ENCODE measurements around the gene GJD4.

GJD4 gene

DNA sequence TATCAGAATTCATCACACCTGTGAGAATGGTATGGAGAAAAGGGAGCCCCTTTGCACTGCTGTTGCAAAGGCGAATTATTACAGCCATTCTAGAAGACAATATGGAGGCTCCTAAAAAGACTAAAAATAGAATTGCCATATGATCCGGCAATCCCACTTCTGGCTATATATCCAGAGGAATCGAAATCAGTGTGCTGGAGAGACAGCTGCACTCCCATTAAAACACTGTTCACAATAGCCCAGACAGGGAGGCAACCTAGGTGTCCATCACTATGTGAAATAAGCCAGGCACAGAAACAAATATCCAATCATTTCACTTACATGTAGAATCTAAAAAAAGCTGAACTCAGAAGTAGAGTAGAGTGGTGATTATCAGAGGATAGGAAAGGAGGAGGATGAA, 26.0 kb upstream of the GJD4 start:
- no peak for DNase-seq (ENCODE audit: low read depth)

DNA sequence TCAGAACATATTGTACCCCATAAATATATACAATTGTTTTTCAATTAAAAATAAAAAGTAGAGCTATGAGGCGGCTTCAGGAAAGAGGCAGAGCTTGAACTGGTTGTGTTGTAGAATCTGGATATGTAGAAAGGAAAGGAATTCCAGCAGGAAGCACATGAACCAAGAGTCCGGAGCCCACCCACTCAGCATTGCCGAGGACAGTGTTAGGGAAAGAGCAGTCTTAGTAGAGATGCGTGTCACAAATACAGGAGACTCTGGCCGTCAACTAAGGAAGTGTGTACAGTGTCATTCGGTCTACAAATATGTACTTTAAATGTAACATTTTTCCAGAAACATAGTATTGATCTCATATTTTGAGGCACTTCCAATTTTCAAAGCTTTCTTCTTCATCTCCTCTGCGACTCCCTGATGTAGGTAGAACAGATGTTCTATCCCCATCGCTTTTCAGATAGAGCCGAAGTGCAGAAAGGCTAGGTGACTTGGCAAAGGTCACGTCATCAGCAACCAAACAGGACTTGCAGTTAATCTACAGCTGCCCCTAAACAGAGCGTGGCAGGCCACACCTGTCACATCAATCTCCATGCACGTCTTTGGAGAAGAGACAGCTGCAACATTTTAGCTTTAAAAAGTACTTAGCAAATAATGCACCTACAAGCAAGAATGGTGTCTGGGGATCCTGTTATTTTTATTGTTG, 25.3 kb upstream of the GJD4 start:
- no peak for DNase-seq (ENCODE audit: low read depth)

DNA sequence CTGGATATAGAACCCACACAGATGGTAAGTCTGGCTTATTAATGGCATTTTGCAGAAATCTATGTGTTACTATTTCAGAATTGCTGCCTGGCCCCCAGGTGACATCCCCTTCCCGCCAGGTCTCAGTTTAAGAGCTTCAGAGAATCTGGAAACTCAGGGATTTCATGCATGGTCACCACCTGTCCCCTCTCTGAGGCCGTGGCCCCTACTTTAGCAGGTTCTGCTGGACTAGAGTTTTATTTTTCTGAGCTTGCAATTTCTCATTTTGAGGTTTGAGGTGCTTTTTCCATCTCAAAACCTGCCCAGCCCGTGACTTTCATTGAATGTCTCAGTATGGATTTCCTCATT, 24.7 kb upstream of the GJD4 start:
- DNase-seq (ENCODE audit: low read depth), result no peak

DNA sequence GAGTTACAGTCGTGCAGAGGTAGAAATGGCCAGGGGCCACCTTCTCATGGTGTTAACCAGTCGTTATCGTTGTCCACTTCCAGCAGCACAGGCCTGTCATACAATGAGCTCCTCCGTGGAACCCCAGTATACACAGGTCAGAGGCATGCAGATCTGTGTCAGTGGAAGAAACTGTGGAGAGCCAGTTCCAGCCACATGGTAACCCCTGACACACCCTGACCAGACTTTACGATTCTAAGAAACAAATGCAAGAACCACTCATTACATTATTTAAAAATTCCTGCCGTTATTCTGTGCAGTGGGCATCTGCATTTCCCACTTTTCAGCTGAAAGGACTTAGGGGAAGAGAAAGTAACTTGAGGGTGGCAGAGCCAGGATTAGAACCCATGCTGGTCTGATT, 23.5 kb upstream of the GJD4 start:
- DNase-seq (ENCODE audit: low read depth), result no peak

DNA sequence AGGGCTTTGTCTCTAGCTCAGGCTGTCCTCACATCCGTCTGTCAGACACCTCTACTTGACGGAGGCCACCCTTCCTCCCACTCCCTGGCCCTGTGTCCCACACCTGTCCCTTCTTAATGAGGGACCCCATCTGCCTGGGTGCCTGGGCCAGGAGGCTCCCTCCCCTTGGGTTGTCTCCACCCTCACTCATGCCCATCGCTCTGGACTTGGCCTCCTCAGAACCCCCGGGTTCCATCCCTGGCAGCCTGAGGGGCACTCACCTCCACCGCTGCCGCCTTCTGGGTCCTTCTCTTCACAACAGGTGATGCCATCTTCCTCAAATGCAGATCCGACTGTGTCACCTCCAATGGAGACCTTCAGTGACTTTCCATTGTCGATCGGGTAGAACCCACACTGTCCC, 20.2 kb upstream of the GJD4 start:
- no peak for DNase-seq (ENCODE audit: low read depth)

DNA sequence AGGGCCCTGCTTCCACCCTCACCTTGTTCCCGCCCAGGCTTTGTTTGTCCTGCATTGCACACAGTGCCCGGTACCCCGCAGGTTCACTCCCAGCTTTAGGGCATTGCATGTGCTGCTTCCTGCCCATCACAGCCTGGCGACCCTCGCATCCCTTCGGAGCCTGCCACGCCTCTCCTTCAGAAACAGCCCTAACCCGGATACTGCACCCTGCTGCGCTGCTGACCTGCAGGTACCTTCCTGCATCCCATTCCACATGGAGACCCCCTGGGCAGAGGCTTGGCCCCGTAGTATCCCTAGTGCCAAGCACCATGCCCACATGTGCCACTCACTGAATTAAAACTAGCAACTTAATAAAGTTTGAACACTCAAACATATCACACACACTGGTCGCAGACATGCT, 19.8 kb upstream of the GJD4 start:
- no peak for DNase-seq (ENCODE audit: low read depth)

DNA sequence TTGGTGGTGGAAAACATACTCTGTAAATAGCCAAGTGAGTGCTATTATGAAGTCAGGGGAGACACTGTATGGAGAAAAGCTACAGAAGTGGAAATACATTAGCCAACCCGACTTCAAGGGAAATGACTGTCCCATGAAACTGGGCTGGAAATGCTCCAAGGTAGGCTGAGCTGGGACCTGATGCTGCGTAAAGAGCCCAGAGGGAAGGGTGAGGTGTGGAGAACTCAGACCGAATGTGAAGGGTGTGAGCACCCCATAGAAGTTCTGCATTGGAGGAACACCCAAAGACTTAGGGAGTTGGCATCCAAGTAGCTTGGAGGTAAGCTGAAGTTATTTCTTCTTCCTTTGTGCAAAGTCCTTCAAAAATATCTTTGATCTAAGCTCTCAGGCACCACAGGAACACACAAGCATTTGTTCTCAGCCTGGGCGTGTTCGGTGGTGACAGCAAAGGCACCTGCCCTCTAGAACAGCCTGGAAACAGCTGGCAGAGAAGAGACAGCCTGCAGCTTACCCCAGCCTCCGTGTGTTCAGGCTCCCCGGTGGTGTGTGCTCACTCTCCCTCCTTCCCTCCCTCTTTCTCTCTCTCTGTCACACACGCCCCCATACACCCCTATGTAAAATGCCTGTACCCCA, 19.1 kb upstream of the GJD4 start:
- no peak for DNase-seq (ENCODE audit: low read depth)

DNA sequence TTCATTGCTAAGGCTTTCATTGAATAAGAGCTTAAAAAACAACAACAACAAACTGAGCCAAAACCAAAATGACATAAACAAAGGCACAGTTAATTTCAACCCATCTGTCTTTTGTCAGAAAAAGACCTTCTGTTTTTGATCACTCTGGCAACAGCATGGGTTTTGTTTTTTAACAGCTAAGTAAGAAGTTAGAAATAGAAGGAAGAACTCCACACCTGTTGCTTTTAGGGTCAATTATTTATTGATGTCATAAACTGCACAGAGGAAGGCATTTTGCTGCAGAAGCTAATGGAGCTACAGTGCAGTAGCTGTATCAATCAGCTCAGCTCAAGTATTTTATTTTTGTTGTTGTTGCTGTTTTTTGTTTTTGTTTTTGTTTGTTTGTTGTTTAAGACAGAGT, 16.3 kb upstream of the GJD4 start:
- DNase-seq (ENCODE audit: low read depth), result no peak

DNA sequence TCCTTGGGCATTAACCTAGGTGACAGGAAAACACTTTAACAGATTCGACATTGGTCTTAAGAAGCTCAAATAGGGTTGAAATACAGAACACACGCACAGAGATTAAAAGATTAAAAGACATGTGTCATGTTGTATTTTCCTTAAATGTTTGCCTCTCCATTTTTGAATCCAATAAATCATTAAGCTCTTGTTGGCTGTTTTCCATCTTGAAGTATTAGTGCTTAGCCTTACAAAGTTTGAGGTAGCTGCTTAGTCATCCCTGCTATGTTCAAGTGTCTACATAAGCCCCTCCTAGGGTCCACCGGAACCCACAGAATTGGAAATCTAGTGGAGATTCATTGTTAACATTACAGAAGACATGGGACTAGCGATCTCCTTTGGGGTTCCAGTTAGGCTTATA, 12.7 kb upstream of the GJD4 start:
- no peak for DNase-seq (ENCODE audit: low read depth)

DNA sequence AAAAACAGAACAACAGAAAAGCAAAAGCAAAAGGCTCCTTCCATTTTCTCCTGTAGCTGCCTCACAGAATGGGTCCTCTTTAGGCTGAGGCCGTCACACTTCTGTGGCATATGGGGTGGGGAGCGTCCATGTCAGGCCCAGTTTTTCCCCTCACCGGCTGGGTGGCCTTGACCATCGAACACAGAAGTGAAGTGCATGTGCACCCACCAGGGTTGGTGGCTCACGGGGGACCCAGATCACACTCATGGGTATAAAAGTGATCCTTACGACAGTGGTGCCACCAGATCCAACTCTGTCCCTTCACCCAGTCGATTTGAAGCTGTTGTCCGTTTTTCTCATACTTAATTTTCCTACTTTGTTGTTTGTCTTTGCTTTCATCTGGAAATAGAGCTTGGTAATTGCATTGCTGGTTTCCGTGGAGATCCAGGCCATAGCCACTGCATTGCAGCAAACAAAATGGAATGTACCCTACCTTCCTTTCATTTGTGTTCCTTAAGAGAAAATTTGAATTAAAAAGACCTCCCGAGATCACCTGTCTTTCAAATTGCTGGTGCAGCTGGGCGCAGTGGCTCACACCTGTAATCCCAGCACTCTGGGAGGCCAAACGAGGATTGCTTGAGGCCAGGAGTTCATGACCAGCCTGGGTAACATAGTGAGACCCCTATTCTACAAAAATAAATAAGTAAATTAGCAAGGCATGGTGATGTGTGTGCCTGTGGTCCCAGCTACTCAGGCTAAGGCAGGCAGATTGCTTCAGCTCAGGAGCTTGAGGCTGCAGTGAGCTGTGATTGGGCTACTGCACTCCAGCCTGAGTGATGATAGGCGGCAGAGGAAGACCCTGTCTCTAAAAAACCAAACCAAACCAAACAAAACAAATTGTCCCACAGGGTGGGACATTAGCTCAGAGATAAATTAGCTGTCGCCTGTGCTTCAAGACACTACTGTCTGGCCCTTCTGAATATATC, 10.7 kb upstream of the GJD4 start:
- no peak for DNase-seq (ENCODE audit: low read depth)

DNA sequence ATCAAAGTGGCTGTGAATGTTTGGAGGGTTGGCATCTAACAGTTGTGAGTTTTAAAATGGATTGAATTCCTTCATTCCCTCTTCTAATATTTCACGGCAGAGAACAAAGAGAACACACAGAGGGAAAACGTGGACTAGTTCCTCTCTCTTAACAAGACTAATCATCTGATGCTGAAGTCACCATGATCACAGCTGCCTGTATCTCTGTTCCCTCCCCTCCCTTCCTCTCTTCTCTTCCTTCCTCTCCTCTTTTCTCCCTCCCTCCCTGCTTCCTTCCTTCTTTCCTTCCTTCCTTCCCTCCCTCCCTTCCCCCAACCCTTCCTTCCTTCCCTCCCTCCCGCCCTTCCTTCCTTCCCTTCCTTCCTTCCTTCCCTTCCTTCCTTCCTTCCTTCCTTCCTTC, 10.0 kb upstream of the GJD4 start:
- no peak for DNase-seq (ENCODE audit: low read depth)

DNA sequence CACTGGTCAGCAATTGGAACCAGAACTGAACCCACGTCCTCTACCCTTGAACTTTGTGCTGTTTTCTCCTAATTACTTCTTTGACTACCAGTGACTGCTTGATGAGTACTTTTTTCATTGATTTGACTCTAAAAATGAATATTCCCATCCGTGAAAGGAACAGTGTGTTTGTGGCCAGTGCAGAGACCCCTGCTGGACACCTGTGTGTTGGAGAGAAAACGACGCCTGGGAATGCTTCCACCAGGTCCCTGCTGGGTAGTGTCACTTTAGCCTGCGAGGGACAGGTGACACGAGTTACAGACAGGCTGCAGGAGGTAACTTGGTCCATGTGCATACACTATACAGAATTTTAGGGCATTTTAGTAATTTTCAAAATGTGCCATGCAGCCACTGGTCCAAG, 6.8 kb upstream of the GJD4 start:
- DNase-seq (ENCODE audit: low read depth), result no peak

DNA sequence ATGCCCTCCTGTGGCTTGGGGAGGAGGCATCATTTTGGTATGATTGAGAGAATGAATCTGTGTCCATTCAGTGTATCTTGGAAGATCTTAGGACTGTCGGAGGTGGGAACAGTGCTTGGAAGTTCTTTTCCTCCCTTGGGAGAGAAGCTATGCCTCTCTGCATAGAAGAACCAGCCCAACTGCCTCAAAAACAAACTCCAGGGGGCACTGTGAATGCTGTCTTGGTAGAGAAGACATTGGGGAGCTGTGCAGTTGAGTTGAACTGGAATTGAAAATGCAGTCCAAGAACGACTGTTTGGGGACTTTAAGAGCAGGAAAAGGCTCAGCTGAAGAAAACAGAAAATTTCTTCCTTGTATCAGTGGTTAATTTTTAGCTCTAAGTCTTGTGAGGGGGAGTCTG, 4.9 kb upstream of the GJD4 start:
- DNase-seq (ENCODE audit: low read depth), result no peak

DNA sequence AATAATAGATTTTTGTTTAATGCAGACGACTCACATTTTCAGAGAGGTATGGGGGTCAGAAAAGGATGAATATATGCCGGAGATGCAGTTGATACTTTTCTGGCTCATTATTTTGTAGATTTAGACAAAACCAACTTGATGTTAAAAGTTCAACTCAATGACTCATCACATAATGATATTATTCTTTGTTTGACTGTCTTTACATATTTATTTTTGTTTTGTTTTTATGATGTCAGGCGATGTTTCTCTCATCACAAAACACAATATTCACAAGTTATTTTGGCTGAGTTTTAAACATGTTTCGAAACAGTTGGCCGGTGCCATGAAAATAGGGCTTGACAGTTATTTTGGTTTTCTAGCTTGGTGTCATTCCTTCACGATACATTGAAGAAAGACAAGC, 1.3 kb downstream of the GJD4 start:
- no peak for DNase-seq (ENCODE audit: low read depth)

DNA sequence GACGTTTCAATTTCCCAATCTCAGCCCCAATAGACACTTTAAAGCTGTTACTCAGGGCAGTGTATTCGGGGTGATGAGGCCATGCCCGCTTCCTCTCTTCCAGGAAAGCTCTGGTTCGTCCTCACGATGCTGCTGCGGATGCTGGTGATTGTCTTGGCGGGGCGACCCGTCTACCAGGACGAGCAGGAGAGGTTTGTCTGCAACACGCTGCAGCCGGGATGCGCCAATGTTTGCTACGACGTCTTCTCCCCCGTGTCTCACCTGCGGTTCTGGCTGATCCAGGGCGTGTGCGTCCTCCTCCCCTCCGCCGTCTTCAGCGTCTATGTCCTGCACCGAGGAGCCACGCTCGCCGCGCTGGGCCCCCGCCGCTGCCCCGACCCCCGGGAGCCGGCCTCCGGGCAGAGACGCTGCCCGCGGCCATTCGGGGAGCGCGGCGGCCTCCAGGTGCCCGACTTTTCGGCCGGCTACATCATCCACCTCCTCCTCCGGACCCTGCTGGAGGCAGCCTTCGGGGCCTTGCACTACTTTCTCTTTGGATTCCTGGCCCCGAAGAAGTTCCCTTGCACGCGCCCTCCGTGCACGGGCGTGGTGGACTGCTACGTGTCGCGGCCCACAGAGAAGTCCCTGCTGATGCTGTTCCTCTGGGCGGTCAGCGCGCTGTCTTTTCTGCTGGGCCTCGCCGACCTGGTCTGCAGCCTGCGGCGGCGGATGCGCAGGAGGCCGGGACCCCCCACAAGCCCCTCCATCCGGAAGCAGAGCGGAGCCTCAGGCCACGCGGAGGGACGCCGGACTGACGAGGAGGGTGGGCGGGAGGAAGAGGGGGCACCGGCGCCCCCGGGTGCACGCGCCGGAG, 2.6 kb downstream of the GJD4 start:
- DNase-seq (ENCODE audit: low read depth), result no peak

DNA sequence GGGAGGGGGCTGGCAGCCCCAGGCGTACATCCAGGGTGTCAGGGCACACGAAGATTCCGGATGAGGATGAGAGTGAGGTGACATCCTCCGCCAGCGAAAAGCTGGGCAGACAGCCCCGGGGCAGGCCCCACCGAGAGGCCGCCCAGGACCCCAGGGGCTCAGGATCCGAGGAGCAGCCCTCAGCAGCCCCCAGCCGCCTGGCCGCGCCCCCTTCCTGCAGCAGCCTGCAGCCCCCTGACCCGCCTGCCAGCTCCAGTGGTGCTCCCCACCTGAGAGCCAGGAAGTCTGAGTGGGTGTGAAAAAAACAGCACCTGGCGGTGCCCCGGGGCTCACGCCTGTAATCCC, 3.2 kb downstream of the GJD4 start:
- DNase-seq (ENCODE audit: low read depth), result no peak

DNA sequence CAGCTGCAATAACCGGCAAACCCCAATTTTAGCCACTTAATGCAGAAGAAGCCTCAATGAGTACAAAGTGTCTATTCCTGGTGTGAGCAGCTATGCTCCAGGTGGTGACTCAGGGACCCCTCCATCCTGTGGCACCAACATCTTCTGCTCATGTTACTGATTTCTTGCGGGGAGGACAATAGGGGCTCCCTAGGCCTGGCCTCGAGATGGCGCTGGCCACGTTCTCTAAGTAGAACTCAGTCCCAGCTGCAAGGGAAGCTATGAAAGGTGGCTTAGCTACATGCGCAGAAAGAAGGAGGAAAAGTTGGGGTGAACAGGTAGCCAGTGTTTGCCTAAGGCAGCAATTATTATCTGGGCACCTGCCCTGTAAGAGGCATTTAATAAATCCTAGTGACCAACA, 6.6 kb downstream of the GJD4 start:
- no peak for DNase-seq (ENCODE audit: low read depth)

DNA sequence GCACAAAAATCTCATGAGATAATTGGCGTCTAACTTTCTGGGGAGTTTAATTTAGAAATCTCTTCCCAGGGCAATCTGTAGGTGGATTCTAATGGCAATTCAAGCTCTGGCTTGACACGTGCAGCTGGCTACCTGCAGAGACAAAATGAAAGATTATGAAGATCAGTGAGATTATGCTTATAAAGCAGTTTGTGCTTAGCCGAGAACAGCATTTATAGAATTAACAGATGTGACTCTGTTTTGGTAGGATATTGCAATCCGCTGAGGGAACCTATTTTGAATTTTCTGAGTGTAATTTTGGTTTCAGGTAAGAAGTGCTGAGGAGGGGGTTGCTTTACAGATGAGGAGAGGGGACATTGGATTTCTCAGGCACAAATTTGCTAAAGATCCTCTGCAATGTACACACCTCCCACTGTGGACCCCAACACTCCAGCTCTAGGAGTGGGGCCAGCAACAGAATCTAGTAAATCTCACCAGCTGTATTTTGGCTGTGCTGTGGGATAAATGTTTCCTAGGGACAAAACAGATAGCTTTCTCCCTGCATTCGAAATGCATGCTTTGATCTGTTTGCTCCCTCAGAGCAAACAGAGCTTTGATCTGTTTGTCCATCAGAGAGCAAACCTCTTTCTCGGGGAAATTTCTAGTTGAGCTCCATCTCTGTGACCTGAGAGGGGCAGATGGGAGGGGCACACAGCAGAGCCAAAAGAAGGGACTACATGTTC, 7.4 kb downstream of the GJD4 start:
- no peak for DNase-seq (ENCODE audit: low read depth)

DNA sequence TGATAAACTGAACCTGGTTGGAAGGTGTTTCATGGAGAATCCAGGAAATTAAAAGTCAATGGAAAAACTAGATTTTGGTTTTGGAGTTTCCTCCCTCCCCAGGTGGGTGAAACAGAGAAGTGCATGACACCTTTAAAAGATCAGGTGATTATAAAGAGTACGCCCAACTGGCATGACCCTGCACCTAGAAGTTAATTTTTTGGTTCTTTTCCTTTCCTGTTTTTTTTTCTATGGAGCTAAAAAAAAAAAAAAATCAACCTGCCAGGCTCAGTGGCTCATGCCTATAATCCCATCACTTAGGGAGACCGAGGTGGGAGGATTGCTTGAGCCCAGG, 7.9 kb downstream of the GJD4 start:
- DNase-seq (ENCODE audit: low read depth), result no peak

DNA sequence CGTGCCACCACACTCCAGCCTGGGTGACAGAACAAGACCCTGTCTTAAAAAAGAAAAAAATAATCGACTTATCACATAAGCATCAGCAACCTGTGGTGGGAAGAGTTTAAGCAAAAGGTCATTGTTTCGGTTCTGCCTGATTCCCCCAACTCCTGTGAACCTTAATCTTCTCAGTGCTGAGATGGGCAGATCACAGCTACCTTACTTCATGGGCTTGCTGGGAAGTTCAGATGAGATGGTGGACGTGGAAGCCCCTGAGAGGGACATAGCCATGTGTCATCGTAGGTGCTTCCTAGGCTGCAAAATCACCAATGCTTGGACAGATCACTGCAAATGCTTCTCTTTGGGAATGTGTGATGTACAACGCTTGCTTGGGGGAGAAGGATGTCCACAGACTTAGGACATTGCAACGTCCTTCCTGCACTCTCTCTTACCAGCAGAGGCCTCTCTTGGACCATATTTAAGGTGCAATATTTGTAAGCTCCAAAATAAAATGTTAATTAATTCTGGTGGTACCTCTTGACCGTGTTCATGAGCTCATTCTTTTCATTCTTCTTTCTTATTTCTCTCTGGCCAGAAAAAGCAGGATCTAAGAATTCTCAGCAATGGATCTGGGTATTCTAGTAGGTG, 8.6 kb downstream of the GJD4 start:
- no peak for DNase-seq (ENCODE audit: low read depth)

DNA sequence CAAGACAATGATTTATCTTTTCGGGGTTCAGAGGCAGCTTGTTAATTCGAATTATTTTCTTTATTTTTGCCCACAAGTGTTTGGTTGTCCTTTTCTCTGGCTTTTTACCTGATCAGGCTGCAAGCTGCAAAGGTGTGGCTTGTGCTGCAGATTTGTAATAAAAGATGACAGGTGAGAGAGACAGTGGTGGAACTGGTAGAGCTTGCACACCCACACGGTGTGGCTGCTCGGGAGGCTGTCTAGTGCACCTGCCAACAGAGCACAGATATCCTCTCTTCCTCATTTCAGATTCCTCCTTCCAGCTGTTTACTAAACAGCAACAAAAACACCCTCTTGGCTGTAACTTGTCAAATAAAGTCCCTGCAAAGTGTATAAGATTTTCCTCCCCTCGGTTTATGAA, 9.2 kb downstream of the GJD4 start:
- no peak for DNase-seq (ENCODE audit: low read depth)

All from stimulated activated CD8-positive, alpha-beta memory T cell treated with anti-CD3 and anti-CD28 coated beads, Interleukin-15, amount 100 ng/mL, for 24 hours (primary cell).